Measurements from ENCODE around the gene RAB3IL1.

The RAB3IL1 gene

GRCh38 chr11:61957021-61957770 is 39.8 kb upstream of the RAB3IL1 start:
- no peaks in the 10 kb centered on the region for H3K9me3 ChIP-seq (ENCODE audit: insufficient read depth, low read length)
- H3K36me3 ChIP-seq (ENCODE audit: low read length) = no peaks in the 10 kb centered on the region
- no peak overlapping the region for H3K4me3 ChIP-seq (ENCODE audit: insufficient read depth, low read length, poor library complexity, severe bottlenecking)
- TF ChIP-seq EZH2phosphoT487 (conservative IDR thresholded peaks at IDR 0.05; ENCODE audit: low read length) = no peak
- TF ChIP-seq CTCF (IDR thresholded peaks at IDR 0.05; ENCODE audit: insufficient read depth, low read length, poor library complexity, severe bottlenecking) = no peak
- H3K27ac ChIP-seq (ENCODE audit: low read depth, low read length) = no peak overlapping the region
- H3F3A ChIP-seq (ENCODE audit: insufficient read depth) = no peaks in the 10 kb centered on the region
- no peak overlapping the region for H3K4me2 ChIP-seq (ENCODE audit: low read depth, low read length, poor library complexity, severe bottlenecking)
- H3K27me3 ChIP-seq (ENCODE audit: low read length) = no peaks in the 10 kb centered on the region
- H4K20me1 ChIP-seq (ENCODE audit: low read depth, low read length) = no peaks in the 10 kb centered on the region
- no peaks in the 10 kb centered on the region for H3K79me2 ChIP-seq (ENCODE audit: insufficient read depth, low read length)
- no peak overlapping the region for H3K9ac ChIP-seq (ENCODE audit: low read length)
- no peaks in the 10 kb centered on the region for H3K9me2 ChIP-seq (replicated peaks; ENCODE audit: insufficient read depth, low read length)
- H2AFZ ChIP-seq (ENCODE audit: low read depth, low read length, severe bottlenecking) = no peak overlapping the region

- no peaks in the 10 kb centered on the region for H3K27me3 ChIP-seq (ENCODE audit: low read length)
- no peaks in the 10 kb centered on the region for H3F3A ChIP-seq (ENCODE audit: insufficient read depth)
- no peaks in the 10 kb centered on the region for H3K36me3 ChIP-seq (ENCODE audit: low read length)
- no peak overlapping the region for H3K4me2 ChIP-seq (ENCODE audit: low read depth, low read length, poor library complexity, severe bottlenecking)
- no peaks in the 10 kb centered on the region for H3K9me2 ChIP-seq (replicated peaks; ENCODE audit: insufficient read depth, low read length)
- no peak overlapping the region for H2AFZ ChIP-seq (ENCODE audit: low read depth, low read length, severe bottlenecking)
- H3K4me3 ChIP-seq (ENCODE audit: insufficient read depth, low read length, poor library complexity, severe bottlenecking) = no peak overlapping the region
- no peaks in the 10 kb centered on the region for H3K9me3 ChIP-seq (ENCODE audit: insufficient read depth, low read length)
- H3K79me2 ChIP-seq (ENCODE audit: insufficient read depth, low read length) = no peaks in the 10 kb centered on the region
- TF ChIP-seq CTCF (IDR thresholded peaks at IDR 0.05; ENCODE audit: insufficient read depth, low read length, poor library complexity, severe bottlenecking) = no peak
- no peak for TF ChIP-seq EZH2phosphoT487 (conservative IDR thresholded peaks at IDR 0.05; ENCODE audit: low read length)
- no peak overlapping the region for H3K9ac ChIP-seq (ENCODE audit: low read length)
- no peak overlapping the region for H3K27ac ChIP-seq (ENCODE audit: low read depth, low read length)
- no peaks in the 10 kb centered on the region for H4K20me1 ChIP-seq (ENCODE audit: low read depth, low read length)
Observed at GRCh38 chr11:61956191-61957020, 39.0 kb upstream of the RAB3IL1 start.

- Histone ChIP-seq H3F3A (ENCODE audit: insufficient read depth) (no peaks in the 10 kb centered on the region), H3K9me2 (replicated peaks; ENCODE audit: insufficient read depth, low read length) (no peaks in the 10 kb centered on the region), H3K4me3 (ENCODE audit: insufficient read depth, low read length, poor library complexity, severe bottlenecking) (no peak overlapping the region), H3K9me3 (ENCODE audit: insufficient read depth, low read length) (no peaks in the 10 kb centered on the region), H4K20me1 (ENCODE audit: low read depth, low read length) (no peaks in the 10 kb centered on the region), H3K4me2 (ENCODE audit: low read depth, low read length, poor library complexity, severe bottlenecking) (no peak overlapping the region), H3K27me3 (ENCODE audit: low read length) (no peaks in the 10 kb centered on the region), H3K36me3 (ENCODE audit: low read length) (no peaks in the 10 kb centered on the region), H3K9ac (ENCODE audit: low read length) (no peak overlapping the region), H3K27ac (ENCODE audit: low read depth, low read length) (no peak overlapping the region), H3K79me2 (ENCODE audit: insufficient read depth, low read length) (no peaks in the 10 kb centered on the region), H2AFZ (ENCODE audit: low read depth, low read length, severe bottlenecking) (no peak overlapping the region)
- TF ChIP-seq EZH2phosphoT487 (conservative IDR thresholded peaks at IDR 0.05; ENCODE audit: low read length) (no peak), CTCF (IDR thresholded peaks at IDR 0.05; ENCODE audit: insufficient read depth, low read length, poor library complexity, severe bottlenecking) (no peak)
Observed at GRCh38 chr11:61955422-61956135, 38.2 kb upstream of the RAB3IL1 start.

Data from SU-DHL-6 (cell line).